SH-SY5Y (cell line): ENCODE results near the gene FAAP20.

Source experiments
- GATA2 ChIP-seq: IDR thresholded peaks from 2 replicates; pipeline ENCODE4 v1.6.1; 2011; ENCODE audit warnings: mild to moderate bottlenecking, low read depth, low read length
- GATA3 ChIP-seq: IDR thresholded peaks from 2 replicates; pipeline ENCODE4 v1.6.1; 2011; ENCODE audit warnings: low read depth, mild to moderate bottlenecking, low read length, moderate library complexity

FAAP20 gene

DNA sequence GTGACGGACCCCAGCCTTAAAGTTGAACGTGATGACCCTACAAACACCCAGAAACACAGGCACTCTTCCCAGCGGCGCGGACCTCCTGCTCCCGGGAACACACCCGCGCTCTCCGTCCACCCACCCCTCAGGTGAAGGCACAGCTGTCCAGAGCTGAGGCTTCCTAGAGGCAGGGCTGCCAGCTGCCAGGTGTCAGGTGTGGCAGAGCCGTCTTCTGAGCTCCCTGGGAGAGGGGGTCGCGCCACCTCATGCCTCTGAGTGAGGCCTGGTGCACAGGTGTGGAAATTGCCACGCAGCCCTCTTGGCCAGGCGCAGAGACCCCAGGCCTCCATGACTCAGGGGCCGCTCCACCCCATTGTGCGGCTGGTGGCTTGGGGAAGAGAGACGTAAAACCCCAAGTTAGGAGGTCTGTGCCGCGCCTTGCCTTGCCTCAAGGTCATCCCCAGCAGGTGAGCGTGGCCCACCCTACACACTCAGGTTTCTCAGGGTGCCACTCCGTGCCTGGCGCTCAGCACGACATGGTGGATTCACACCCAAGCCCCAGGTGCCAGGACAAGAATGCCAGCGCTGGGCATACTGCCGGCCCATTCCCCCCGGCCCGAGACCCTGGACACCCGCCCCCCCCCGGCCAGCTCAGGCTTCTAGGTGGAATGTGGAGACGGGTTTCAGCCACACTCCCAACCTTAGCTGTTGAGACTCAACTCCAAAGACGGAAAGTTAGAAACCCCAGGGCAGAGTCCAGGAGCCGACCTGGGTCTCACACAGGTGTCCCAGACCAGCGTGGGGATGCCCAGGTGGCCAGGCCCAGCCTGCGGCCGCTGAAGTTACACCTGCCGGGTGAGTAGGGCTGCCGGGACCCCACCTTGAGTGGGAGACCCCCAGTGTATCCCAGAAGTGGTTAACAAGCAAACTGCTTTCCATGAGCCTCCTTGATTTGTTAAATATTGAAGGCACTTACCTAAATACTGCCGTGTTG is 8.4 kb downstream of the FAAP20 start:
- TF ChIP-seq GATA3, result no peak
- TF ChIP-seq GATA2, result no peak

DNA sequence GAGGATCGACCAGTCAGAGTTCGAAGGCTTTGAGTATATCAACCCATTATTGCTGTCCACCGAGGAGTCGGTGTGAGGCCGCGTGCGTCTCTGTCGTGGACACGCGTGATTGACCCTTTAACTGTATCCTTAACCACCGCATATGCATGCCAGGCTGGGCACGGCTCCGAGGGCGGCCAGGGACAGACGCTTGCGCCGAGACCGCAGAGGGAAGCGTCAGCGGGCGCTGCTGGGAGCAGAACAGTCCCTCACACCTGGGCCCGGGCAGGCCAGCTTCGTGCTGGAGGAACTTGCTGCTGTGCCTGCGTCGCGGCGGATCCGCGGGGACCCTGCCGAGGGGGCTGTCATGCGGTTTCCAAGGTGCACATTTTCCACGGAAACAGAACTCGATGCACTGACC is 9.6 kb downstream of the FAAP20 start:
- TF ChIP-seq GATA2 (no peak), GATA3 (no peak)

DNA sequence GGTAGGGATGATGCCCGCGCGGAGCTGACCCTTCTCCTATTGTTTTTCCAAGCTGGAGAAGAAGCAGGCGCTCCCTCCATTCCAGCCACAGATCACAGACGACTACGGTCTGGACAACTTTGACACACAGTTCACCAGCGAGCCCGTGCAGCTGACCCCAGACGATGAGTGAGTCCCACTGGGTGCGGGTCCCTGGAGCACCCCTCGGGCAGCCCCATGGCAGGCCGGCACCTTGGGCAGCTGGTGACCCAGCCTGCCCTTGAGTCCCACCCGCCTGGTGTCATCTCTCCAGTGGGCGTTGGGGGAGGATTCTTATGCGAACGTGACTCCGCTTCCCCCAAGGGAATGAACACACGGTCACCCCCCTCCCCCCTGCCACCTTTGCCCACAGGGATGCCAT is 10.0 kb downstream of the FAAP20 start:
- TF ChIP-seq GATA3, result no peak
- TF ChIP-seq GATA2, result no peak

DNA sequence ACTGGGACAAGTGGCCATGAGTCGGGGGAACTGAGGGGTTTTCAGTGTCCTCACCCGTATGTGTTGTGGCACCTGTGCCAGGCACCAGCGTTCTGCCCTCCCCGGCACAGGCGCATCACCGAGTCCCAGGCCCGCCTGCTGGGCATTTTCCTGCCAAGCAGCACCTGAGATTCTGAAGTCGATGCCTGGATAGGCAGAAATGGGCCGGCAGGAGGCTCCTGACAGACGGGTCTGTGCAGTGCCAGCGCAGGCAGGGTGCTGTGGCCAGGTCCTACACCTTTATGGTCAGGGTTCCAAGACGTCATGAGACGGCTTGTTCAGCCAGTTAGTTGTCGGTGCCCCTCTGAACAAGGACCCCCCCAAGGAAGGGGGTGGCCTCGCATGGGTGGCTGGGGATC is 10.6 kb downstream of the FAAP20 start:
- no peak for TF ChIP-seq GATA3
- TF ChIP-seq GATA2, result no peak

DNA sequence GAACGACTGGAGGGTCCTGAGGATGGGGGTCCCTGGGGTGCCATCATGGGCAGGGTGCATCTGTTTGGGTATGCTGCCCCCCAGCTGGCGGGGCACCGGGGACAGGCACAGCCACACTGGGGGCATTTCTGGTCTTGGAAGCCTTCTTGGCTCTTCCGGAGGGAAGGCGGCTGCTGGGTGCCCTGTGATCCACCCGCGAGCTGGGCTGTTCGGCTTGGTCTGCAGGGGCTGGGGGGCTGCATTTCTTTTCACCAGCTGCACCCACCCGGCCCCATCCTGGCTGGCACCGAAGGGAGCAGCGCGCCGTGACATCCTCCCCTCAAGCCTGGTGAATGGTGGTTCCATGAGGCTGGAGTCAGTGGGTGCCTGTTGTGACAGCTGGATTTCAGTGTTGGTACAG is 12.2 kb downstream of the FAAP20 start:
- TF ChIP-seq GATA3, result no peak
- TF ChIP-seq GATA2, result no peak

DNA sequence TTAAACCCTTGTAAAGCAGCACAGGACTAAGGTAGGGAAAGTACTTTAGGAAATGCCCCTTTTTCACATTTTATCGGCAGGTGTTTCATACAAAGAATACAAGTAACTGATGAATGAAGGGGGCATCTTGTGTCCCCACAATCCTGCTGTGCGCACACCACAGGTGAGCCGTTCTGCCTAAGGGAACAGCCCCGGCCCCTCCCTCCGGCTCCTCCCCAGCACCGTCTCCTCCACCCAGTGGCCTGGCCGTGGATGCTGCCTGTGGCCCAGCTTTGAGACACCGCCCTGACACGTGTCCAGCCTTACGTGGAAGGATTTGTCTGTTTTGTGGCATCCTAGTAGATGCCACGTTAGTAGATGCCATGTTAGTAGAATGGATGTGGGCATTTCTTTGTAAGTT is 12.8 kb downstream of the FAAP20 start:
- TF ChIP-seq GATA3, result no peak
- TF ChIP-seq GATA2, result no peak

DNA sequence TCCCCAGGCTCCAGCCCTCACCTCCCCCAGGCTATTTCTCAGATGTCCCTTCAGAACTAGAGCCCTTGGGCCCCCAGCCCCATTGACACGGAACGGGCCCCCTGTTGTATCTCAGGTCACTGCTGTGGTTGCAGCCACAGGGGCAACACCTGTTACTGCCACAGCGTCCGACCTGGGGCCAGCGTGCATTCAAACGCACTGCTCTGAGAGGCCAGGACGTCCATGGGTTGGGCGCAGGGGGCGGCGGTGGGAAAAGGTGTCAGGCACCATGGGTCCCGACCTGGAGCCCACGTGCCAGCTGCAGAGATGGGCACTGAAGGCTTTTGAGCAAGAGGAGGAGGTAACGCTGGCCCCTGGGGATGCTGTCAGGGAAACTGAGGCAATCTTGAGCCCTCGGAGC is 13.3 kb downstream of the FAAP20 start:
- no peak for TF ChIP-seq GATA2

DNA sequence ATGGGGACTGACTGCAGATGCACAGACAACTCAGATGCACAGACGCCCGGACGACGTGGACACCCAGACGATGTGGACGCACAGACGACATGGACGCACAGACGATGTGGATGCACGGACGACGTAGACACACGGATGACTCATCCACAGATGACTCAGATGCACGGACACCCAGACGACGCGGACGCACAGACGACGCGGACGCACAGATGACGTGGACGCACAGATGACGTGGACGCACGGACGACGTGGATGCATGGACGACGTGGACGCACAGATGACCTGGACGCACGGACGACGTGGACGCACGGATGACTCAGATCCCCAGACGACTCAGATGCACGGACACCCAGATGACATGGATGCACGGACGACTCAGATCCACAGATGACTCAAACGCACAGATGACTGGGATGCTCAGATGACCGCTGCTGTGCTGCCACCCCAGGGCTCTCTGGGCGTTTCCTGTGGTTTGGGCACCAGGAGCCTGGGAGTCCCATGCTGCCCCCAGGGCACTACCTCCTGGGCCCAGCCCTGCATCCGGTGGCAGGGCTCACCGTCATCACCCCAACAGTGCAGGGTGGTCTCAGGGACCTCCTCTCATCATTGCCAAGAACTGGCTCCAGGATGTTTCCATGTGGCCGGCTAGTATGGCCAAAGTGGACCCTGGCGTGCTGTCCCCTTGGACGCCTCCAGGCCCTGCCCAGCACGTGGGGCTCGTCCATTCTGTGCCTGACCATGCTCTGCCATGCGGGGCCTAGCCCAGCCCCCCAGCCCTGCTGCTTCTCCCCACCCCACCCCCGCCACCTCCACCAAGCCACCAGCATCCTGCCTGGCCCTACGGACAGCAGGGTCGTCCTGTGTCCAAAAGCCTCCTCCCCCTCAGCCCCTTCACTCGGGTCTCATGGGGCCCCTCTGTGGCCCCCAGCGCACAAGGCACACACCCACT is 14.0 kb downstream of the FAAP20 start:
- no peak for TF ChIP-seq GATA3
- no peak for TF ChIP-seq GATA2

DNA sequence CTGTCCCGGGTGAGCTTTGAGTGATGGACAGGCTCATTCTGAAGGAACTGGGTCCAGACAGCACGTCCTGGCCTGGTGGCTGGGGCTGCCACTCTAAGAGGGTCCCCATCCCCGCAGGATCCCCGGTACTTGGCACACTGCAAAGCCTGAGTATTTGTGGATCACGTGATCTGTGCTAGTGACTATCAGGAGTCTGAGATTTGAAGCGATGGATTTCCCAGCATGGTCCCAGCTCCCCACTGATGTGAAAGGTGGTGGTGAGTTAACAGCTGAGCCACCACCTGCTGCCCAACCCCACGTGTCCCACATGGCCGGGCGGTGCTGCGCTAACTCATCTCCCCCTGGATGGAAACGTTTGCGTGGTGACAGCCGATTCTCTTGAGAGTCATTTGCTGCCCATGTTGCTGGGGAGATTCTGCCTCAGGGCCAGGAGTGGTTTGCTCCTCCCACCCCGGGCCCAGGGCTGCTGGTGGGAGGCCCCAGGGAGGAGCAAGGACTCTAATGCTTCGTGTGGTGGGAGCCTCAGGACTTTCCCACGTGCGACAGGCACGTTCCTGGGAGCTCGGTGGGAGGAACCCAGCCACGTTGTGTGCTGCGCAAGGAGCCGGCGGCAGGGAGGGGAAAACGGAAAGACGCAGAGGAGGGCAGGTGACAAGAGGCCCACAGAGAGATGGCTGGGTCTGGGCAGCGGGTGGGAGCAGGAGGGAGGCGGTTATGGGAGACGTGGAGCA is 15.1 kb downstream of the FAAP20 start:
- TF ChIP-seq GATA3 (no peak), GATA2 (no peak)

DNA sequence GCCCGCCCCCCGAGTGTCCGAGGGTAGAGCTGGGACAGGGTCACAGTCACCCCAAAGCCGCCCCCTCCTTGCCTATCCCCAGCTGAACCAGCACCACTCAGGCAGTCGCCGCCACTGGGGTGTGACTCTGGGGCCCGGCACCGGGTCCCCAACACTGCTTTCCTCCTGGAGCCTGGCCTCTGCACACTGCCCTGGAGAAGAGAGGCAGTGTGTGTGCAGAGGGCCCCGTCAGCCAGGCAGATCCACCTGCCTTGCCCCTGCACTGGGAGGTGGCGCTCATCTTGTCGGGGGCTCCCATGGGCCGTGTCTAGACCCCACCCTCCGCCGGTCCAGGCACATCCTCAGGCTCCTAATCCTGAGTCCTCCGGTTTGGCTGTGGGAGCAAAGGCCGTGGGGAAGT is 15.7 kb downstream of the FAAP20 start:
- no peak for TF ChIP-seq GATA2
- TF ChIP-seq GATA3, result no peak

DNA sequence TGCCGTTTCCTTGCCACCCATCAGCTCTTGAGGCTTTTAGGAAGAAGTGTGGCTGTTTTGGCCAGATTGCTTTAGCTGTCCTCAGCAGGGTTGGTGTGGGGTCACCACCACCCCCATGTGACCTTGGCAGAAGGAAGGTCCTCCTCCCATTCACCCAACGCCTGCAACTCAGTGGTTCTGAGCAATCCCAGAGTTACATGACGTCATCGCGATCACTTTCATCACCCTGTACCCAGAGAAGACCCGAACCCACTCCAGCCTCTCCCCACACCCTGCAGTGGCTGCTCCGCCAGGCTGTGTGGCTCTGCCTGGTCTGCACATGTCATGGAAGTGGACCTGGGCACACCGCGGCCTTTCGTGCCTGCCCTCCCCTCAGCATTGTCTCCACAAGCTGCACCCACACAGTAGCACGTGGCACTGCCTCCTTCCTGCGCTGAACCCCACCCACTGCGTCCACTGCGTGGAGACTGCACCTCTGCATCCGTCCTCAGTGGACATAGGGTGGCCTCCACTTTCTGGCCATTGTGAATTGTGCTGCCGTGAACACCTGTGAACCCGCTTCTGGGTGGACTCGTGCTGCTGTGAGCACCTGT is 16.5 kb downstream of the FAAP20 start:
- no peak for TF ChIP-seq GATA2

DNA sequence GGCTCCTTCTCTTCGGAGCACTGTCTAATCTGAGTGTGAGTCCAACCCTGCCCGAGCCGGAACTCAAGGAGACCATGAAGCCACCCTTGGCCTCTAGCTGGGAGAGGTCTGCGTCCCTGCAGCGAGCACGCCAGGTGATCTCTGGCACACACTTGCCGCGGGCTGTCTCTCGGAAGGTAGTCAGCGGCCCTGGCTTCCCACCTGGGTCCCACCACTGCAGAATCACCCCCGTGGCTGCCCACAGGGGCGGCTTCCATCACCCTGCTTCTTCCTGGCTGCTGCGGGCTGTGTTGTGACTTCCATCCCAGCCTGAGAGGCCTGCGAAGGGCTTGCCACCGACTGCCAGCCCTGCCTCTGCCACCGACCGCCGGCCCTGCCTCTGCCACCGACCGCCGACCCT is 17.0 kb downstream of the FAAP20 start:
- no peak for TF ChIP-seq GATA2
- TF ChIP-seq GATA3, result no peak

DNA sequence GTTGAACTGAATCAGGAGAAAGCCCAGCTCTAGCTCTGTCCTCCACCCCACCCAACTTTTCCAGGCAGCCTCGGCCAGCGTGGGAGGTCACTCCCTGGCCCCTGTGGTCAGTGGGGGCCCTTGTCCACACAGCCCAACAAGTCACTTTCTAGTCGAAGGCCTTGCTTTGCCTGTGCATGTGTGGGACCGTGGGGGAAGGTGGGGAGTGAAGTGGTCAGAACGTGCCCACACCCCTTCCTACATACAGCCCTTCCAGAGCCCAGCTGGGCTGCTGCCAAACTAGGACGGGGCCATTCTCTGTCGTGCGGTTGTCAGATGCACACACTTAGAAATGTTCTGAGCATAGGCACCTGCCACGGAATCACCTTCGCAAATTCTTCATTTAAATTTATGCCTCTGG is 18.0 kb downstream of the FAAP20 start:
- TF ChIP-seq GATA2, result no peak
- no peak for TF ChIP-seq GATA3

DNA sequence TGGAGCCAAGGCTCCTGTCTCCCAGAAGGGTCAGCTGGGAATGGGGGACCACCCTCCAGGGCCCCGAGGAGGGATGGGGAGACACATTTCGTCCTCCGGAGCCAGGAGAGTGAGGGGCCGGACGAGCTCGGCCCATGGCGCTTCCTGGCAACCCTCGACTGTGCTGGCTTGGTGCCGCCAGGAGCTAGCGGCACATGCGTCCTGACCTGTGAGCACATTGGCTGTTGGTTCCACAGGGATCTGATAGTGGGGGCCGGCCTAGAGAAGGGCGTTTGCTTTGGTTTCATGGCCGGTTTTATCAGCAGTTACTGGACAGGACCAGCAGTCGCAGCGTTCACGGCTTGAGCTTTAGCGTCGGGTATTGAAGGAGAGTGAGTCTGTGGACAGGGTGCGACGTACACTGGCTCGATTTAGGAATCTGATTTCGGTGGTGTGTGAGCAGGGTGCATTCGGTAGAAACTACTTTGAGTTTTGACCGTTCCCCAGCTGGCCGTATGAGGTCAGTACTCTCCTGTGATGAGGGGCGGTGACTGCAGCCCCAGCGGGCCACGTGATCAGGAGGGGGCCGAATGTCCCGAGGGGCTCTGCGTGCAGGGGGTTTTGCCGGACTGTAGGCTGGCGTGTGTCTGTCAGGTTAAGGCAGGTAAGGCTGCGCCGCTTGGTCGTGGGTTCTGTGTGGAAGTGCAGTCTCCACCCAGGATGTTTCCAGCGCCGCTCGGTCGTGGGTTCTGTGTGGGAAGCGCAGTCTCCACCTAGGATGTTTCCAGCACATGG is 18.7 kb downstream of the FAAP20 start:
- TF ChIP-seq GATA2 (no peak), GATA3 (no peak)
